ENCODE measurements around the gene SPATA6. TPM values are rescaled to one million over a fixed set of nuclear protein-coding genes. Genes with fewer than 3 reads are reported as not detected.
"Not testable (repeated sequence)": the region's sequence is repeated elsewhere in the genome, so short reads cannot be mapped to it uniquely, and the experiment has no call there.

The SPATA6 gene
- total RNA-seq, 2 experiments from 2014 or later = 1.6 to 1.8 TPM

GRCh38 chr1:48311829-48312228 lies 160.2 kb downstream of the SPATA6 start:
- H3K4me3 Mint-ChIP-seq; H3K27ac Mint-ChIP-seq; H3K4me1 Mint-ChIP-seq (ENCODE audit: low read depth); intact Hi-C loops (cut with micrococcal nuclease); H3K27me3 Mint-ChIP-seq (ENCODE audit: low read depth); CTCF ChIA-PET; H3K36me3 Mint-ChIP-seq (ENCODE audit: low read depth); DNase-seq: not testable (repeated sequence)
- H3K9me3 Mint-ChIP-seq = peaks cover 26% of the 10 kb centered on the region

GRCh38 chr1:48309564-48310082 lies 162.4 kb downstream of the SPATA6 start:
- Mint-ChIP-seq H3K9me3 (peaks cover 18% of the 10 kb centered on the region), H3K27ac (no peak overlapping the region), H3K36me3 (ENCODE audit: low read depth) (peaks cover 9% of the 10 kb centered on the region), H3K27me3 (ENCODE audit: low read depth) (no peaks in the 10 kb centered on the region), H3K4me3 (no peak overlapping the region), H3K4me1 (ENCODE audit: low read depth) (no peaks in the 10 kb centered on the region)
- intact Hi-C loops (cut with micrococcal nuclease) = no loop called here
- no peak for DNase-seq
- CTCF ChIA-PET = no interaction called here

GRCh38 chr1:48302652-48303051 lies 169.4 kb downstream of the SPATA6 start:
- H3K27ac Mint-ChIP-seq = no peak overlapping the region
- no peaks in the 10 kb centered on the region for H3K36me3 Mint-ChIP-seq (ENCODE audit: low read depth)
- peaks cover 9% of the 10 kb centered on the region for H3K9me3 Mint-ChIP-seq
- intact Hi-C loops (cut with micrococcal nuclease) = no loop called here
- no peak overlapping the region for H3K4me3 Mint-ChIP-seq
- no peak for DNase-seq
- no peaks in the 10 kb centered on the region for H3K27me3 Mint-ChIP-seq (ENCODE audit: low read depth)
- CTCF ChIA-PET = no interaction called here
- H3K4me1 Mint-ChIP-seq (ENCODE audit: low read depth) = no peaks in the 10 kb centered on the region

- no peaks in the 10 kb centered on the region for H3K27me3 Mint-ChIP-seq (ENCODE audit: low read depth)
- H3K4me1 Mint-ChIP-seq (ENCODE audit: low read depth) = no peaks in the 10 kb centered on the region
- CTCF ChIA-PET = no interaction called here
- H3K36me3 Mint-ChIP-seq (ENCODE audit: low read depth) = no peaks in the 10 kb centered on the region
- intact Hi-C loops (cut with micrococcal nuclease) = no loop called here
- DNase-seq = no peak
- H3K27ac Mint-ChIP-seq = no peak overlapping the region
- H3K4me3 Mint-ChIP-seq = no peak overlapping the region
- no peaks in the 10 kb centered on the region for H3K9me3 Mint-ChIP-seq
Observed at GRCh38 chr1:48294656-48295055, 177.3 kb downstream of the SPATA6 start.

GRCh38 chr1:48294094-48294493 lies 177.9 kb downstream of the SPATA6 start:
- H3K4me1 Mint-ChIP-seq (ENCODE audit: low read depth); H3K27ac Mint-ChIP-seq; CTCF ChIA-PET; intact Hi-C loops (cut with micrococcal nuclease); H3K27me3 Mint-ChIP-seq (ENCODE audit: low read depth); H3K4me3 Mint-ChIP-seq; H3K9me3 Mint-ChIP-seq; H3K36me3 Mint-ChIP-seq (ENCODE audit: low read depth); DNase-seq: not testable (repeated sequence)

- CTCF ChIA-PET = no interaction called here
- Mint-ChIP-seq H3K4me3 (no peak overlapping the region), H3K4me1 (ENCODE audit: low read depth) (no peaks in the 10 kb centered on the region), H3K36me3 (ENCODE audit: low read depth) (no peaks in the 10 kb centered on the region), H3K27ac (no peak overlapping the region), H3K27me3 (ENCODE audit: low read depth) (no peaks in the 10 kb centered on the region), H3K9me3 (no peaks in the 10 kb centered on the region)
- intact Hi-C loops (cut with micrococcal nuclease) = no loop called here
- DNase-seq = no peak
Observed at GRCh38 chr1:48292706-48293105, 179.3 kb downstream of the SPATA6 start.

- no peak for DNase-seq
- no peaks in the 10 kb centered on the region for H3K9me3 Mint-ChIP-seq
- H3K36me3 Mint-ChIP-seq (ENCODE audit: low read depth) = no peaks in the 10 kb centered on the region
- no peak overlapping the region for H3K27ac Mint-ChIP-seq
- no peaks in the 10 kb centered on the region for H3K4me1 Mint-ChIP-seq (ENCODE audit: low read depth)
- intact Hi-C loops (cut with micrococcal nuclease) = no loop called here
- H3K27me3 Mint-ChIP-seq (ENCODE audit: low read depth) = no peaks in the 10 kb centered on the region
- CTCF ChIA-PET = no interaction called here
- H3K4me3 Mint-ChIP-seq = no peak overlapping the region
Observed at GRCh38 chr1:48291421-48291820, 180.6 kb downstream of the SPATA6 start.

GRCh38 chr1:48285525-48285924 lies 186.5 kb downstream of the SPATA6 start:
- Mint-ChIP-seq H3K4me3 (no peak overlapping the region), H3K27me3 (ENCODE audit: low read depth) (peaks cover 6% of the 10 kb centered on the region), H3K27ac (no peak overlapping the region), H3K36me3 (ENCODE audit: low read depth) (no peaks in the 10 kb centered on the region), H3K4me1 (ENCODE audit: low read depth) (no peaks in the 10 kb centered on the region), H3K9me3 (peaks cover 6% of the 10 kb centered on the region)
- intact Hi-C loops (cut with micrococcal nuclease) = no loop called here
- DNase-seq = no peak
- CTCF ChIA-PET = no interaction called here

- CTCF ChIA-PET = interaction anchor here (0.6 kb wide), 1 partner anchor 153 kb away, joined by 4 read pairs; no protein-coding TSS in a partner anchor
- H3K4me3 Mint-ChIP-seq; H3K27ac Mint-ChIP-seq; H3K9me3 Mint-ChIP-seq; H3K27me3 Mint-ChIP-seq (ENCODE audit: low read depth); intact Hi-C loops (cut with micrococcal nuclease); H3K4me1 Mint-ChIP-seq (ENCODE audit: low read depth); H3K36me3 Mint-ChIP-seq (ENCODE audit: low read depth); DNase-seq: not testable (repeated sequence)
Observed at GRCh38 chr1:48284696-48285420, 187.1 kb downstream of the SPATA6 start.

GRCh38 chr1:48282329-48282728 lies 189.7 kb downstream of the SPATA6 start:
- H3K4me3 Mint-ChIP-seq; DNase-seq; H3K9me3 Mint-ChIP-seq; intact Hi-C loops (cut with micrococcal nuclease); CTCF ChIA-PET; H3K4me1 Mint-ChIP-seq (ENCODE audit: low read depth); H3K27ac Mint-ChIP-seq; H3K36me3 Mint-ChIP-seq (ENCODE audit: low read depth): not testable (repeated sequence)
- H3K27me3 Mint-ChIP-seq (ENCODE audit: low read depth) = peaks cover 15% of the 10 kb centered on the region

GRCh38 chr1:48277437-48277836 lies 194.6 kb downstream of the SPATA6 start:
- not testable (repeated sequence) for H3K27ac Mint-ChIP-seq

GRCh38 chr1:48266576-48266975 lies 205.4 kb downstream of the SPATA6 start:
- intact Hi-C loops (cut with micrococcal nuclease) = no loop called here
- no peaks in the 10 kb centered on the region for H3K4me1 Mint-ChIP-seq (ENCODE audit: low read depth)
- CTCF ChIA-PET = interaction anchor here (1.1 kb wide), 1 partner anchor 63 kb away, joined by 3 read pairs; no protein-coding TSS in a partner anchor
- H3K36me3 Mint-ChIP-seq (ENCODE audit: low read depth) = no peaks in the 10 kb centered on the region
- H3K4me3 Mint-ChIP-seq = no peak overlapping the region
- DNase-seq = no peak
- H3K27ac Mint-ChIP-seq = no peak overlapping the region
- H3K27me3 Mint-ChIP-seq (ENCODE audit: low read depth) = peaks cover under 1% of the 10 kb centered on the region
- H3K9me3 Mint-ChIP-seq = no peaks in the 10 kb centered on the region

More at GRCh38 chr1:48277437-48277836, 194.6 kb downstream of the SPATA6 start:
- intact Hi-C loops (cut with micrococcal nuclease); H3K36me3 Mint-ChIP-seq (ENCODE audit: low read depth); DNase-seq; H3K4me3 Mint-ChIP-seq; CTCF ChIA-PET; H3K4me1 Mint-ChIP-seq (ENCODE audit: low read depth); H3K27me3 Mint-ChIP-seq (ENCODE audit: low read depth); H3K9me3 Mint-ChIP-seq: not testable (repeated sequence)

- H3K4me3 Mint-ChIP-seq = no peak overlapping the region
- CTCF ChIA-PET = no interaction called here
- no peaks in the 10 kb centered on the region for H3K36me3 Mint-ChIP-seq (ENCODE audit: low read depth)
- no peak for DNase-seq
- intact Hi-C loops (cut with micrococcal nuclease) = no loop called here
- H3K4me1 Mint-ChIP-seq (ENCODE audit: low read depth) = no peaks in the 10 kb centered on the region
- peaks cover 3% of the 10 kb centered on the region for H3K27me3 Mint-ChIP-seq (ENCODE audit: low read depth)
- no peaks in the 10 kb centered on the region for H3K9me3 Mint-ChIP-seq
- no peak overlapping the region for H3K27ac Mint-ChIP-seq
Observed at GRCh38 chr1:48263041-48263440, 209.0 kb downstream of the SPATA6 start.

Data from activated naive CD4-positive, alpha-beta T cell treated with anti-CD3 and anti-CD28 coated beads for 36 hours (primary cell).